Kasumi-1 (cell line): ENCODE results near the gene GSE1.

ENCODE experiments used
- DNase-seq, 2 experiments: peaks; one replicate each; lab custom pipeline; 2025; lab: John Stamatoyannopoulos, UW

Gene GSE1

DNA sequence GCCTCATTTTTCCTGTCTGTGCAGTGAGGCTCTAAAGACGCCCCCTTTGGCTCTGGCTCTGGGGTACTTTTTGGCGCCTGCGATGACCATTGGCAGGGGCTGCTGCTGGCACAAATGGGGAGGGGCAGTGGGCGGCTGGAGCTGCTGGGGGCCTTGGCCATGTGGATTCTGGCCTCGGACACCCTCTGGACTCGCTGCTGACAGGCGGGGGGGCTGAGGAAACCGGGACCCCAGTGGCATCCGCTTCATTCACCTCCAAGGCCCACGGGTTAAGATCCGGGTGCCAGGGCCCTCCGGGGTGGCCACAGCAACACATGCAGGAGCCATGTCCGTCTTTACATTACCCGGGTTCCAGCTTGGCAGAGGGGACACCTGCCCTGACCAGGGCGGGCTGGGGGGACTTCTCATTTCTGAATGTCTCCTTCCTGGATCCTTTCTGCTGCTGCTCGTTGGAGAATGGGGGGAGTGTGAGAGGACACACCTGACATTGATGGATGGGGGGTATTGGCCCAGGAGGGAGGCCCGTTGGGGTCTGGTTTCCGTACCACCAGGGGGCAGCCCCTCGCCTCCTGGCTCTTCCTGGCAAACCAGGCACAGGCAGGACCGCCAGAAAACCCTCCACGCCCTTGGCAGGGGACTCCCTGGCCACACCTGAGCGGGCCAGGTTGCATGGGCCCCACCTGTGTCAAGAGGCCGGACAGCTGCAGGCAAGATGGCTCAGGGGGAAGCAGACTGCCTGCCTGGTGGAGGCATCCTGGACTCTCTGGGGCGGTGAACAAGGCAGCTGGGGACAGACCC is 21.8 kb downstream of the GSE1 start:
- no peak for DNase-seq

DNA sequence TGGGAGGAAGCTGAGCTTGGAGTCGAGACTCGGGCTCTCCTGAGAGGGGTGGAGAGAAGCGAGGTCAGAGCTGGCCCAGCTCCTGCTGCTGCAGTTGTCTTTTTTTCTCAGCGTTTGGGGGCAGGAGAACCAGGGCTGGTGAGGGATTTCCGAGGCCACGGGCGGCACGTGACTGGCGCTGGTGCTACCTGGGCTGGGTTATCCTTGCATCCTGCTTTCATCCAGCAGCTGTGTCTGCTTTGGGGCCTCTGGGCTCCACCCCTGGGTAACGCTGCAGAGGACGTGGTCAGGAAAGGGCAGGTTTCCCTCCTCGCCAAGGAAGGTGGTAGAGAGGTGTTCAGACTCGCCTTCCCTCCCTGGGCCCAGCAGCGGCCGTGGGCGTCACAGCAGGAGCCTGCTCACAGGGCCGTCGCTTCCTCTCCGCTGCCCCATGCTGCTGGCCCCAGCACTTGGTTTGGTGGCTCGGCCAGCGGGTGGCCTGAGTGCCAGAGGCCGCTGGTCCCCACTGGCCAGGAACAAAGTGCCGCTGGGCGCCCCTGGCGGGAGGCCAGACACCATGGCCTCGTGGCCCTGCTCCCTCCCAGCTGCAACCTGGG is 22.5 kb downstream of the GSE1 start:
- no peak for DNase-seq

DNA sequence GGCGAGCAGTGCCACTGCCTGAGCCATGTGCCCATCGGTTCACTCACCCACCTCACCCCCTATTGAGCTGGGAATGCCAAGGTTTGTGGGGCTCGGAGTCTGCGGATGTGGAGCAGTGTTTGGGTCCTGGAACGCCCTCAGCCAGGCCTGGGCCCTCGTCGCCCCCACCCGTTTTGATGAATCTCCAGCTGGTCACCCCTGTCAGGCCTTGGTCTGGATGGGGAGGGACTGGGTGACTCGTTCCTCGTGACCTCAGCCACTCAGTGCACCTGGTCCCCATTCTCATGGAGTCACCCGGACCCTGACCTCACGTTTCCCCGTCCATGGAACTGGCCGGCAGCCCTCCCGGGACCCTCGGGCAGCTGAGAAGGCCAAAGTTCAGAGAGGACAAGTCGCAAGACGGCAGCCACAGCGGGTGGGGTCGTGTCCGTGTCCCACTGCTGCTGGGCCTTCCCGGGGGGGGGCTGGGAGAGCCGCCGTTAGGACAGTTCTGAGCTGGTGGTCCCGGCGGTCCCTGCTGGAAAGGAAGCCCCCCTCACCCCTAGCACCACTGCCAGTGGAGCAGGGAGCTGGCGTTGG is 23.2 kb downstream of the GSE1 start:
- no peak for DNase-seq

GRCh38 chr16:85637061-85637807 is 24.1 kb downstream of the GSE1 start:
- no peak for DNase-seq

- DNase-seq = no peak
Observed at GRCh38 chr16:85637808-85638647, 24.9 kb downstream of the GSE1 start.

- no peak for DNase-seq
Observed at GRCh38 chr16:85638695-85639409, 25.7 kb downstream of the GSE1 start.

DNA sequence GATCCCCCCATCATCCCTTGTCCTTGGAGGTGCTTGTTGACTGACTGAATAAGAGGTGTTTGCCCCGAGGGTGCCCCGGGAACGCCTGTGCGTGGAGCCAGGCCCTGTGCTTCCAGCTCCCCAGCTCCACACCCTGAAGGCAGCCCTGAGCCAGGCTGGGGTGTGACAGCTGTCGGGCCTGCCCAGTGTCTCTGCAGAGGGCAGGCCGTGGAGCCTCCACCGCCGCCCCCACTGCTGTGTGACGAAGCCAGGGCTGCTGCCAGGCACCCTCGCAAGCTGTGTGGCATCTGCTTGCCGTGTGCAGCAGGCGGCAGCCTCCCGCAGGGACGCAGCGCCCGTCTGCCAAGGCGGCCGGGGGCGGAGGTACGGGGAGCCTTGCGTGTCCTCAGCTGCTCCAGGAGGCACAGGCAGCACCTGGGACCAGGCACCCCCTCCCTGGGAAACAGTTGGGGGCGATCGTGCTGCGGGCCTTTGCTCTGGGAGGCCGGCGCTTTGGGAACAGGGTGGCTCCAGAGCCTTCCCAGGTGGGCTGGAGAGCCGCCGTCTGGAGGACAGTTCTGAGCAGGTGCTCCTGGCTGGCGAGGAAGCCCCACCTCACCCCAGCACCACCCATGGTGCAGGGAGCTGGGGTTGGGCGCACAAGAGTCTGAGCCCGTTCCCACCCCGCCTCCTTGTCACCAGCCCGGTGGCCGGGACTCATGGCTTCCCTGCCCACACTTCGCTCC is 26.6 kb downstream of the GSE1 start:
- no peak for DNase-seq

DNA sequence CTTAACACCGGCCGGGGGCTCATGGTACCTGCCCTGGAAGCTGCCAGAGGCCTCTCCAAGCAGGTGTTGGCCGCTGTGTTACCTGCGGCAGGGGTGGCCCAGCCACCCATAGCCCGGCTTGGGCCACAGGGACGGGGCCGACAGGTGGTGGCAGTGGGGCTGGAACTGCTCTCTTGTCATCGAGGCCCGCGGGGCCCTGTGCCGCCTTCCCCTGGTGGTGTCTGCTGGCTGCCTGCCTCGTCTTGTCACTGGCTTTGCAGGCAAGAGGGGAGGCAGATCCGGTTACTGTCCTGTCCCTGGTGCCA is 27.1 kb downstream of the GSE1 start:
- DNase-seq = no peak

- DNase-seq = no peak
Observed at GRCh38 chr16:85640585-85640984, 27.5 kb downstream of the GSE1 start.

- DNase-seq = no peak
Observed at GRCh38 chr16:85641305-85641704, 28.2 kb downstream of the GSE1 start.

DNA sequence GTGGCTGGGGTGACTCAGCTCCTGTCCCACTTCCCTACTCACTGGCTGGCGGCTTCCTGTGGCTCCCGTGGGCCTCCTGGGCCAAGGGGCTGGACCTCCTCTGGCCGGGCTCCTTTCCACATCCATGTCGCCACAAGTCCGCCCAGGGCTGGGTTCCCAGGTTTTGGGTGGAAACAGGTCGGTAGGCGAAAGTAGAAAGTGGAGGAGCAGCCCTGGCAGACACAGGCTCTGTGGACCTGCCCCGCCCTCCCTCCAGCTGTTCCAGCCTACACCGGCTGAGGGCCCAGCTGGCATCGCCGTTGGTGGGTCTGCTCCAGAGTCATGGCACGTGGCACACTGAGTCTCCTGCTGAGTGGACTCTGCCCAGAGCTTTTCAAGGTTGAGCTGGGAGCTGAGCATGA is 28.7 kb downstream of the GSE1 start:
- DNase-seq = no peak

DNA sequence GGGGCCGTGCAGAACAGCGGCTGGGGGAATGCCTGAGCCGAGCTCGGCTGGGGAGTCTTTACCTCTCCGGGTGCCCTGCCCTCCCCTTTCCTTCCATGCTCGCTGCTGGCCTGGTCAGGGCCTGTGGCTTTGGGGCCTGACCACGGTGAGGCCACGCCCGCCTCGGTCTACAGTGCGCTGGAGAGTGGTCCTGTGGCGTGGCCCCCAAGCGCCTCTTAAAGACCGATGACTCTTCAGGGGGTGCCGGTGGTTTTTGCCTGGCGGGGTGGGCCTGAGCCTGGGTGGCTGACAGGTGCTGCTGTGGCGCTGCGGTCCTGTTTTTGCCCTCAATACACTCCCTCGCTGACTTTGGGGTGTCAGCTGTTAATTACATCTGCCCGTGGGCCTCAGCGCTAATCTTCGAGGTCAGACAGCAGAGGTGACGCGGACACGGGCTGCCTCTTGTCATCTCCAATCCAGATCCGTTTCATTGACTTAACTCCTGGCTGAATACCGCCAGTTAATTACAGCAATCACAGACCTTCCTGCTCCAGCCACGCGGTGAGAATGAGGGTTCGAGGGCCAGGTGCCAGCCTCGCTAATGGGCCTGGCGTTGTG is 29.7 kb downstream of the GSE1 start:
- DNase-seq = no peak

DNA sequence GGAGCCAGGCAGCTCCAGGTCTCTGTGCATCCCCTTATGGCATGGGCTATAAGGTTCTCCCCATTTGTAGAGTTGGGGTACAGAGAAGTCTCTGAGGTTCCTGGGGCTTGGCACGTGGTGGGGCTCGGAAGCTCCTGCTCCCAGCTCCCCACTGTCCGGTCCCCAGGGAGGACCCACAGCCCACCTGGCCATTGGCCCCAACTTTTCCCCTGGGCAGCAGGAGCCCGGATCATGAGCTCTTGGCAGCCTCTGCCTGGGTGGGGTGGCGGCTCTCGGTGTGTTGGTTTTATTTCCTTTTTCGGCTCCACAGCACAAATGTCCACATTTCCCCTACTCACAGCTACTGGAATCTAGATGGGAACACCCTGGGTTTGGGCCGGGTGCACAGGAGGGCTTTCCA is 30.5 kb downstream of the GSE1 start:
- DNase-seq = no peak

DNA sequence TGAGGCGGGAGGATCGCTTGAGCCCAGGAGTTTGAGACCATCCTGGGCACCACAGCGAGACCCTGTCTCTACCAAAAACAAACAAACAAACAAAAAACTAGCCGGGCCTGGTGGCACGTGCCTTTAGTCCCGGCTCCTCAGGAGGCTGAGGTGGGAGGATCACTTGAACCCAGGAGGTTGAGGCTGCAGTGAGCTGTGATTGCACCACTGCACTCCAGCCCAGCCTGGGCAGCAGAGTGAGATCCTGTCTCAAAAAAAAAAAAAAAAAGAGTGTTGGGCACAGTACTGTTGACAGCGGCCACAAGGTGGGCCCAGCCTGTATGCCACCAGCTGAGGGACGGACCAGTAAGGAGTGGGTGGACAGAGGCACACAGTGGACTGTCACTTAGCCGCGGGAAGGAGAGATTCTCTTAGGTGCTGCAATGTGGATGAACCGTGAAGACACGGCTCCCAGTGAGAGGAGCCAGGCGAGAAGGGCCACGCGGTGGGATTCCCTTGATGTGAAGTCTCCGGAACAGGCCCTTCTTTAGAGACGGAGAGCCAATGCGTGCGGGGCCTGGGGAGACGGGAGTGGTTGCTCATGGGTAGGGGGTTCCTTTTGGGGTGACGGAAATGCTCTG is 31.1 kb downstream of the GSE1 start:
- no peak for DNase-seq

GRCh38 chr16:85645021-85645589 is 32.0 kb downstream of the GSE1 start:
- DNase-seq = no peak

GRCh38 chr16:85646358-85646907 is 33.3 kb downstream of the GSE1 start:
- no peak for DNase-seq

DNA sequence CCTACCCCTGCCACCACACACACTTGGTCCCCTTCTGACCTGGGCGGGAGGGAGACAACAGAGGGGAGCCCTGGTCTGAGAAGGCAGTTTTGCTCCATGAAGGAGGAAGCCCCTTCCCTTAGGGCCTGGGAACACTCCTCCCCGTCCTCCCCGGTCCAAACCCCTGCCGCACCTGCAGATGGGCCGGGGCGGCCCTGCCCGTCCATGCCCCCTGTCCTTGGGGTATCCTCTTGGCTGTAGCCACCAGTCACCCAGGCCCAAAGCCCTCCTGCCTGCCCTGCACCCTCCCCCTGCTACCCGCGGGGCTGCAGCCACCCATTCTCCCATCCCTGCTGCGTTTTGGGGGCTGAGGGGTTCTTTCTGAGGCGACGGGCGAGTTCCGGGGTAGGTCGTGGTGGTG is 33.9 kb downstream of the GSE1 start:
- no peak for DNase-seq

DNA sequence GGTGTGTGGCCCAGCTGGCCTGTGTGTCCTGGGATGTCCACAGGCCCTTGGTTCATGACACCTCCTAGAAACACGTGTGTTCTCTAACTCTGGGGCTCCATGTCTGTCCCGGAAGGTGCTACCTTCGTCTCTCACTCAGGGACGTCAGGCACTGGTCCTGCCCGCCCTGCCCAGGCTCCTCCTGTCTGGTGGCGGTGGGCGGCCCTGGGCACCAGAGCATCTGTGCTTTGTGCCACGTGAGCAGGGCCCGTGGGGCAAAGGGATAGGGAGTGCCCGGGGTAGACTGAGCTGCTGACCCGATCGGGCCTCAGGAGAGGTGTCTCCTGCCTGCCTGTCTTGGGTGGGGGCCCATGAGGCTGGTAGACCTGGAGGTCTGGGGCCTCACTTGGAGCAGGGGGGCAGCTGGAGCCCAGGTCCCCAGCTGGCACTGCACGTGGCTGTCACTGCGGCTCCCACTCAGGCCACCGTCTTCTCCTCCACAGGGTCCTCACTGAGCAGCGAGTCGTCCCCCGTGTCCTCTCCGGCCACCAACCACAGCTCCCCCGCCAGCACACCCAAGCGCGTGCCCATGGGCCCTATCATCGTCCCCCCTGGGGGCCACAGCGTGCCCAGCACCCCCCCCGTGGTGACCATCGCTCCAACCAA is 35.1 kb downstream of the GSE1 start:
- no peak for DNase-seq

GRCh38 chr16:85648805-85649204 is 35.7 kb downstream of the GSE1 start:
- DNase-seq = no peak
